Measurements from ENCODE around the gene APPBP2. TPM values are rescaled to one million over a fixed set of nuclear protein-coding genes. Genes with fewer than 3 reads are reported as not detected.

APPBP2 gene
- total RNA-seq, 3 donors from 2014 or later = 26.6 to 41.9 (median 30.2) TPM

- no peak overlapping the region for H3K4me3 ChIP-seq
- TF ChIP-seq POLR2A (IDR thresholded peaks at IDR 0.05) (no peak), CTCF (IDR thresholded peaks at IDR 0.05) (no peak), POLR2AphosphoS5 (IDR thresholded peaks at IDR 0.05) (no peak)
- no peak for DNase-seq (ENCODE audit: low spot score in 2 of 2)
- intact Hi-C loops (cut with DNase I; ENCODE audit: low total_unique reads) = no loop called here
- H3K36me3 ChIP-seq = no peaks in the 10 kb centered on the region
- no peaks in the 10 kb centered on the region for H3K27me3 ChIP-seq
- no peak overlapping the region for H3K27ac ChIP-seq
- H3K4me1 ChIP-seq = no peaks in the 10 kb centered on the region
- H3K9me3 ChIP-seq = no peaks in the 10 kb centered on the region
These were observed 70.7 kb downstream of the APPBP2 start for GRCh38 chr17:60455378-60455777.

GRCh38 chr17:60451965-60452364 is 74.1 kb downstream of the APPBP2 start:
- Histone ChIP-seq H3K4me3 (no peak overlapping the region), H3K9me3 (no peaks in the 10 kb centered on the region), H3K27ac (no peak overlapping the region), H3K27me3 (no peaks in the 10 kb centered on the region), H3K4me1 (no peaks in the 10 kb centered on the region), H3K36me3 (no peaks in the 10 kb centered on the region)
- intact Hi-C loops (cut with DNase I; ENCODE audit: low total_unique reads) = no loop called here
- TF ChIP-seq POLR2AphosphoS5 (IDR thresholded peaks at IDR 0.05) (no peak), CTCF (IDR thresholded peaks at IDR 0.05) (no peak), POLR2A (IDR thresholded peaks at IDR 0.05) (no peak)
- DNase-seq (ENCODE audit: low spot score in 2 of 2) = no peak

GRCh38 chr17:60451071-60451470 is 75.0 kb downstream of the APPBP2 start:
- no peak for TF ChIP-seq POLR2A (IDR thresholded peaks at IDR 0.05)
- TF ChIP-seq CTCF (IDR thresholded peaks at IDR 0.05) = no peak
- no peak for TF ChIP-seq POLR2AphosphoS5 (IDR thresholded peaks at IDR 0.05)
- intact Hi-C loops (cut with DNase I; ENCODE audit: low total_unique reads) = no loop called here
- Histone ChIP-seq H3K27ac (no peak overlapping the region), H3K4me1 (no peaks in the 10 kb centered on the region), H3K4me3 (no peak overlapping the region), H3K27me3 (no peaks in the 10 kb centered on the region), H3K36me3 (no peaks in the 10 kb centered on the region), H3K9me3 (no peaks in the 10 kb centered on the region)
- no peak for DNase-seq (ENCODE audit: low spot score in 2 of 2)

- TF ChIP-seq POLR2A (IDR thresholded peaks at IDR 0.05) (no peak), POLR2AphosphoS5 (IDR thresholded peaks at IDR 0.05) (no peak), CTCF (IDR thresholded peaks at IDR 0.05) (no peak)
- no peak overlapping the region for H3K27ac ChIP-seq
- H3K9me3 ChIP-seq = no peaks in the 10 kb centered on the region
- H3K27me3 ChIP-seq = no peaks in the 10 kb centered on the region
- H3K4me1 ChIP-seq = no peaks in the 10 kb centered on the region
- H3K4me3 ChIP-seq = no peak overlapping the region
- H3K36me3 ChIP-seq = no peaks in the 10 kb centered on the region
- intact Hi-C loops (cut with DNase I; ENCODE audit: low total_unique reads) = no loop called here
- no peak for DNase-seq (ENCODE audit: low spot score in 2 of 2)
These were observed 78.7 kb downstream of the APPBP2 start for GRCh38 chr17:60447375-60447774.

- DNase-seq (ENCODE audit: low spot score in 2 of 2) = no peak
- H3K27ac ChIP-seq = no peak overlapping the region
- no peaks in the 10 kb centered on the region for H3K27me3 ChIP-seq
- no peaks in the 10 kb centered on the region for H3K36me3 ChIP-seq
- H3K4me1 ChIP-seq = no peaks in the 10 kb centered on the region
- H3K9me3 ChIP-seq = no peaks in the 10 kb centered on the region
- no peak for TF ChIP-seq POLR2AphosphoS5 (IDR thresholded peaks at IDR 0.05)
- TF ChIP-seq POLR2A (IDR thresholded peaks at IDR 0.05) = no peak
- TF ChIP-seq CTCF (IDR thresholded peaks at IDR 0.05) = no peak
- intact Hi-C loops (cut with DNase I; ENCODE audit: low total_unique reads) = no loop called here
- H3K4me3 ChIP-seq = no peak overlapping the region
These were observed 80.9 kb downstream of the APPBP2 start for GRCh38 chr17:60445144-60445543.

All from breast epithelium (tissue), 4 donors.